Measurements from ENCODE around the gene BTBD3.

BTBD3 gene

DNA sequence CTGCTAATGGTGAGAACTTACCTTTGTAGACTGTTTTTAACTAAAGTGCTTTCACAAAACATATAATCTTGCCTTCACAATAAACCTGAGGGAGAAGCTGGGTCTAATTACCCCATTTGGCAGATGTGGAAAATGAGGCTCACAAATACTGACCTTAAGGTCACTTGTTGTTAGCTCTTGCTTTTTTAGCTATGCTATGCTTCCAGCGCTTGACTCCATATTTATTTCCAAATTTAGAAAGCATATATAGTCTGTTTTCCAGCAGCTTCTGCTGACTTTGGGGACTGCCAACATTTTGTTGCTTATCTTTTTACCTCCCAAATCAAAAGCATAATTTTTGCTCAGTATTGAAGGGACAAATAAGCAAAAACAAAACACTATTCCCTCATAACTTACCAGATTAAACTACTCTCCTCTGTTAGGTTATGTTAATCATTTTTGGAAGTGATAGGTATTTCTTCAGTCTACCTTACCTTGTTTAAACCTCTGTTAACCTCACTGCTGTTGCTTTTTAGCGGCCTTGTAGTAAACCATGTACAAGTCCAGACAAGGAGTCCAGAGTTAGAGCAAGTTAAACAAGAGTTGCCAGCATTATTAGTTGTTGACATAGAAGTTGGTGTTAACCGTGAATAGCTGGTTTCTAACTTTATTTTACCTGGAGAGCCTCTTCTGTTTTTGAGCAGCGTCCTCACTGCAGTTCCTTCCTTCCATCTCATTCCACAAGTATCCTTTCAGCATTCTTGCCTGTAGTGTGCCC lies 4.9 kb upstream of the BTBD3 start:
- no peak for DNase-seq (ENCODE audit: low read depth in 2 of 2)

DNA sequence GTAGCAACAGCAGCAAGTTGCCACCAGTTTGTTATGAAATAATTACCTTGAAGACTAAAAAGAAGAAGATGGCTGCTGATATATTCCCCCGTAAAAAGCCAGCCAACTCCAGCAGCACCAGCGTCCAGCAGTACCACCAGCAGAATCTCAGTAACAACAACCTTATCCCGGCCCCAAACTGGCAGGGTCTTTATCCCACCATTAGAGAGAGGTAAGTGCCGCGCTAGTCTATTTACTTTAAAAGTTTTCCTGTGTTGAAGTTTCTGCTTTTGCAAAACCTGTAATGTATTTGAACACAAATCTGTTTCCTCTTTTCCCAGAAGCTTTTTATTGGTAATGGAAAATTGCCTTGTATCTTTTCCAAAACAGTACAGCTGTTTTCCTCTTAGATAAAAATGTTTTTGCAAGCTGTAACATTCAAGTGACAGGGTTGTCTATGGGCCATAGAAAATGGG lies 725 bp downstream of the BTBD3 start:
- no peak for DNase-seq (ENCODE audit: low read depth in 2 of 2)

- no peak for DNase-seq (ENCODE audit: low read depth in 2 of 2)
Observed at GRCh38 chr20:11918981-11919380, 1.3 kb downstream of the BTBD3 start.

DNA sequence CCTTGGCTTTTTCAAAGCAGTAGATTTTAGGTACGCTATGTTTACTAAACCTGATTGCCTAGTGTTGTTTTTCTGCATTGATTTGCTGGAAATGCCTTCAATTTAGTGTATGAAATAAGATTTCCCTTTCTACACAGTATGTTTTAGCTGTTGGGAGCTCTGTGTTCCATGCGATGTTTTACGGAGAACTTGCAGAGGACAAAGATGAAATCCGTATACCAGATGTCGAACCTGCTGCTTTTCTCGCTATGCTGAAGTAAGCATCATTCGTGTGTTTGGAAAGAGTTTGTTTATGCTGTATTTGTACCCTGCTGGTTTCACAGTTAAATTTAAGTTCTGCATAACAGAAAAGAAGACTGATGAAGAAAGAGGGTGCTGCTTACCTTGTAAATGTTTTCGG lies 1.9 kb downstream of the BTBD3 start:
- DNase-seq (ENCODE audit: low read depth in 2 of 2), result no peak

- DNase-seq (ENCODE audit: low read depth in 2 of 2), result no peak
Observed at GRCh38 chr20:11920083-11920482, 2.4 kb downstream of the BTBD3 start.

- no peak for DNase-seq (ENCODE audit: low read depth in 2 of 2)
Observed at GRCh38 chr20:11921321-11921720, 3.6 kb downstream of the BTBD3 start.

- DNase-seq (ENCODE audit: low read depth in 2 of 2), result no peak
Observed at GRCh38 chr20:11922561-11922960, 4.9 kb downstream of the BTBD3 start.

DNA sequence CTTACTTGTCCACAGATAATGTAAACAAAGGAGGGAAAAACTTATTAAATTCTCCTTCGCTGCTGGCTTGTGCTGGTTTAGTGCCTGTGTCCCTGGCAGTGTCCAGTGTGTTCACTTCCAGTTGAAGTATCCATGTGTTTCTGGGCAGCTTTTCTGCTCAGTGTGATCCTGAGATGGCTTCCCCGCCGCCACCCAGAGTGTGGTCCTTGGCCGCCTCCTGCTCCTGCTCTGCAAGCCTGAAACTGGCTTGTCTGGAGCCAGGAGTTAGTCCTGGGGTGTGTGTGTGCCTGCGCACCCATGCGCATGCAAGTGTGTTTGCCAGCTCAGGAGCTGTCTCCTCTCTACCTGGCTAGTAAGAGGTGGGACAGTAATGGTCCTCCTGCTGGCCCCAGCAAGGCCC lies 7.2 kb downstream of the BTBD3 start:
- no peak for DNase-seq (ENCODE audit: low read depth in 2 of 2)

- no peak for DNase-seq (ENCODE audit: low read depth in 2 of 2)
Observed at GRCh38 chr20:11926292-11926998, 8.8 kb downstream of the BTBD3 start.

GRCh38 chr20:11929947-11930346 lies 12.3 kb downstream of the BTBD3 start:
- DNase-seq (ENCODE audit: low read depth in 2 of 2), result no peak

DNA sequence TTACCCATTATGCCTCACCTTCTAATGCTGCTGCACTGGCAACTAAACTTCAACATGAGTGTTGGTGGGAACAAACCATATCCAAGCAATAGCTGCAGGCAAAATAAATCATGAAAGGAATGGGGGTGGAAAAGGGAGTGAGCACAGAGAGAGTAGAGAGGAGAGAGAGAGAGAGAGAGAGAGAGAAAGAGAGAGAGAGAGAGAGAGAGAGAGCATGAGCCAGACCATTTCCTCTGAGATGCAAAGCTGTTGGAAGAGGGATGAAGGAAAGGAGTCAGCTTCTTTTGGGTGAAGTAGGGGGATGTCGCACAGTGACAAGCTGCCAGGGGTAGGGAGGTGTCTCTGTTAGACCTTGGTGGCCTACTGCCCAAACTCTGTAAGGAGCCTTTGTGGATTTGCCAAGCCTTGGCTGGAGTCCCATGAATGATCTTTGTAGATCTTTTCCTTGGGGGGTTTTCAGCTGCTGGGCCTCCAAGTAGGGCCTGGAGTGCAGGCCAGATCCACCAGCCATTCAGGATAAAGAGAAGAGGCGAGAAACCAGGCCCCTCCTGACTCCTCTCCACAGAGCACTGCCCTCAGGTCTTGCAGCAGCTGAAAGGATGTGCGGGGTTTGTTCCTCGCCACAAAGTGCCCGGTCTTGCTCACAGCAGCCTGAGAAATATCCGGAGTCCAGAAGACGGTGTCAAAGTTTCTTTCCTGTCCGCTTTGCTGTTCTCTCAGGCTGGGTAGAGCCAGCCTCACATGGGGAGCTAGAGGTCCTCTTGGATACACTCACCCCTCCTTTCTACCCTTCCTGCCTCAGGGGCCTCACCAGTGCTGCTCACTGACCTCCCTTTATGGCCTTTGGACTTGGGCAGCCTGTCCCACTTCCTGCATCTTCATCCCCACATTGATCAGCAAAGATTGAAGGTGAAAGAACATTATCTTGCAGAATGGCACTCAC lies 17.8 kb downstream of the BTBD3 start:
- no peak for DNase-seq (ENCODE audit: low read depth in 2 of 2)

GRCh38 chr20:11936157-11936556 lies 18.5 kb downstream of the BTBD3 start:
- no peak for DNase-seq (ENCODE audit: low read depth in 2 of 2)

GRCh38 chr20:11937230-11937629 lies 19.5 kb downstream of the BTBD3 start:
- DNase-seq (ENCODE audit: low read depth in 2 of 2), result no peak

- DNase-seq (ENCODE audit: low read depth in 2 of 2), result no peak
Observed at GRCh38 chr20:11941593-11942246, 24.0 kb downstream of the BTBD3 start.

GRCh38 chr20:11943778-11944177 lies 26.1 kb downstream of the BTBD3 start:
- no peak for DNase-seq (ENCODE audit: low read depth in 2 of 2)

- DNase-seq (ENCODE audit: low read depth in 2 of 2), result no peak
Observed at GRCh38 chr20:11948806-11949205, 31.1 kb downstream of the BTBD3 start.

- DNase-seq (ENCODE audit: low read depth in 2 of 2), result no peak
Observed at GRCh38 chr20:11949711-11950110, 32.0 kb downstream of the BTBD3 start.

GRCh38 chr20:11951696-11952095 lies 34.0 kb downstream of the BTBD3 start:
- no peak for DNase-seq (ENCODE audit: low read depth in 2 of 2)

DNA sequence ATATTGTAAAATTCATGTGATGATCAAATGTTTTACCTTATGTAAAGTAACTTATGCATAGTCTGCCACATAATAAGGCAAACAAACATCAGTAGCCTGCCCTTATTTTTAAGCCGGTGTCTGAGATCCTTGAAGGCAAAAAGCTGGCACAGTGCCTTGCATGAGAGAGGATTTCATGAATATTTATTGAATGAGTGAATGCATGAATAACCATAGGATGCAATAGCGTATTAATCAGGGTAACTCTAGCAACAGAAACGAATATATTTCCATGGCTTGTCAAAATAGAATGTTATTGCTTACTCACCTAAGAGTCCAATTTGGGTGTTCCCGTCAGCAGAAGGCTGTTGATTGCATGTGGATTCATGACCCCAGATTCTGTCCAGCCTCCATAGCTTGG lies 34.9 kb downstream of the BTBD3 start:
- DNase-seq (ENCODE audit: low read depth in 2 of 2), result no peak

GRCh38 chr20:11957911-11958310 lies 40.2 kb downstream of the BTBD3 start:
- DNase-seq (ENCODE audit: low read depth in 2 of 2), result no peak

DNA sequence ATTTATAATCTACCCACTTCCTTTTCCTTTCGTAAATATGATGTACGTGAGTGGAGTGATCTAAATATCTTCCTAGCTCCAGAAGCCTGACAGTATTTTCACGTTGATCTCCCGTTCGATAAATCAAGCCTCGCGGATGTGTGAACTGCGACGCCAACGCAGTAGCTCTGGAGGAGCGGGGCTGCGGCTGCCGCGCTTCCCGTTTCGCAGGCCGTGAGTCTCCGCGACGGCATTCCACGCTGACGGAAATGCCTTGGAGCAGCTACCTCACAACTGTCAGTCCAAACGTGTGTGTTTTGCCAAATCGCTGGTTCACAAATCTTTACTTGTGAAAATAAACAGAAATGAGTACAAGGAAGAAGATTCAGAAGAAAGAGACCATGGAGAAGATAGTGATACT lies 41.2 kb downstream of the BTBD3 start:
- DNase-seq (ENCODE audit: low read depth in 2 of 2), result no peak

DNA sequence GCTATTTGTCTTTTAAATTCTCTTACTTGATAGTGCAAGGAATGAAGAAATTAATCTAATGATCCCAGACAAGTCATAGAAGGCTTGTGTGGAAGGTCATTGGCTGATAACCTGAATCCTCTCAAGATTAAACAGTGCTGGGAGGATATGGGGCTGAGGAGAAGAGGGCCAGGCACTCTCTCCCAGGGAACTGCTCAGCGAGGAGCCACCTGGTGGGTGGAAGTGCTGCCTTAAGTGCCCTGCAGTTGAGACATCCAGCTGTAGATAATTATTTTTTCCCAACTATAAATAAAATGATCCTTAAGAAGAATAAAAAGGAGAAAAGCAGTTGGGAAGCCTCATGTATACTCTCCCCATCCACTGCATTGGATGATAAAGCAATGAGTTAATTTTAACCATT lies 47.9 kb downstream of the BTBD3 start:
- no peak for DNase-seq (ENCODE audit: low read depth in 2 of 2)

Measured in stimulated activated CD4-positive, alpha-beta T cell treated with anti-CD3 and anti-CD28 coated beads, Interleukin-1b, Interleukin-23, amount 100 ng/mL, for 4 hours (primary cell).